Adrenal gland (tissue), 12 donors: ENCODE measurements around the gene CACNA1C. TPM values are rescaled to one million over a fixed set of nuclear protein-coding genes. Genes with fewer than 3 reads are reported as not detected.

Experiments
- DNase-seq, 7 donors: peaks; one replicate each; pipeline ENCODE4 v3.0.0-alpha.2; 2019 to 2020
- H3K27ac ChIP-seq, 5 donors: fragments of 200-600 bp; sonication (generic) in 4 of 5; 1 replicate in 3 of 5; 2 replicates in 2 of 5; pipeline versions ENCODE4 v1.5.1 to v1.8.0; 2016 to 2020; ENCODE audit warnings: mild to moderate bottlenecking in 1 of 5
- H3K27me3 ChIP-seq: fragments of 200-600 bp; 2 replicates; pipeline ENCODE4 v1.8.0; 2021
- H3K36me3 ChIP-seq, 2 donors: fragments of 200-600 bp; replicated peaks in 1 of 2; 1 replicate in 1 of 2; 2 replicates in 1 of 2; pipeline versions ENCODE4 v1.5.1 to v1.8.0; 2018 to 2022
- H3K4me1 ChIP-seq, 2 donors: fragments of 200-600 bp; replicated peaks in 1 of 2; 1 replicate in 1 of 2; 2 replicates in 1 of 2; pipeline versions ENCODE4 v1.5.1 to v1.8.0; 2018 to 2021
- H3K4me3 ChIP-seq, 4 donors: fragments of 200-600 bp; sonication (generic) in 3 of 4; one replicate each; pipeline ENCODE4 v1.5.1; 2016 to 2018
- H3K9me3 ChIP-seq, 3 donors: fragments of 200-600 bp; sonication (generic) in 1 of 3; replicated peaks in 1 of 3; 1 replicate in 2 of 3; 2 replicates in 1 of 3; pipeline versions ENCODE4 v1.5.1 to v1.8.0; 2016 to 2021
- POLR2A ChIP-seq, 2 donors: fragments of 450-650 bp; IDR thresholded peaks; one replicate each; pipeline ENCODE4 v1.6.1; 2017; ENCODE audit warnings: antibody characterized with exemption in 2 of 2, mild to moderate bottlenecking in 2 of 2, moderate library complexity in 1 of 2
- WGBS, 4 donors: extraction: QIAGEN DNeasy Blood & Tissue Kit in 2 of 4; methylation state at CpG; one replicate each; pipeline versions ENCODE4 v1.1.5 to v1.1.7; 2013 to 2017; 5-methylcytosine and 5-hydroxymethylcytosine counted together
- intact Hi-C, 2 donors: fragments of 100-400 bp; cut with DNase I; formaldehyde crosslinking; loops; one replicate each; pipeline versions ENCODE4 v1.14.1 to v1.15.0; 2022 to 2023
- polyA plus RNA-seq, 3 donors: library from polyadenylated mRNA; stranded (reverse); fragments of 200-250 nt in 2 of 3; fragments of 350-450 nt in 1 of 3; fragmentation: Illumina TruSeq in 1 of 3; extraction: RNeasy Lipid Tissue Mini Kit (QIAGEN cat#74804) in 1 of 3; gene quantifications; one replicate each; pipeline ENCODE4 v1.2.3, GENCODE V29; 2013 to 2014
- total RNA-seq, 9 donors: library from RNA; depleted of rRNA in 4 of 9; stranded (reverse); fragments of >200 nt in 4 of 9; fragments of 120-200 nt in 1 of 9; fragmentation: NEBNext Ultra II Directional in 1 of 9; extraction: Animal tissue kit (Norgen Biotek cat#: 25700) in 1 of 9; gene quantifications; one replicate each; pipeline versions ENCODE4 v1.1.0 to v1.2.4, GENCODE V29; 2013 to 2023
- TF ChIP-seq, protein P1 (sequence below), 6 experiments: fragments of 450-650 bp in 4 of 6; fragments of 200-600 bp in 2 of 6; sonication (generic) in 1 of 6; IDR thresholded peaks; 1 replicate in 5 of 6; 2 replicates in 1 of 6; pipeline versions ENCODE4 v1.5.1 to v1.8.0; 2016 to 2021; ENCODE audit warnings: antibody characterized with exemption in 6 of 6, mild to moderate bottlenecking in 2 of 6, moderate library complexity in 1 of 6
- donor health status: healthy with polysubstance abuse.
- donor health status: Bipolar disorder and iron deficiency.
- donor health status: DM: yes; HTN: yes; CAD: no.
- donor health status: DM: no; HTN: no; CAD: no.
- donor health status: DM: no; HTN: no; CAD: no.
- donor health status: DM: yes; HTN: yes; CAD: no.

Gene CACNA1C
- total and polyA plus RNA-seq, 12 donors = 1.4 to 5.8 (median 3.5) TPM

DNA sequence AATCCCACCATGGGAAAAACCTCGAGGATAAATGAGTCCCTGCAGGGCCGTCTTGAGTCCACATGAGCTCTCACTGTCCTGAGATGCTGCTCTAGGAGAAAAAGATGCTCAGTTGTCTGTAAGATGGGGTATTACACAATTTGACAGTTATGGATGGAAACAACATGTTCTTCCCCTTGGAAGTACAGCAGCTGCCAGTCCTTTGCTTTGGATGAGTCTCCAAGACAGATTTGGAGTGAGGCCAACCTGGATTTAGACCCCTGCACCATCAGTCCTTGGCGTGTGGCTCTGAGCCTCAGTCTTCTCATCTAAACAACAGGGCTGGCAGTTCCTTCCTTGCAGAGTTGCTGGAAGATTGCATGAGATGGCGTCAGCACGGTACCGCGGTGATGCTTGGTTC lies 432.9 kb downstream of the CACNA1C start:
- no peak for TF ChIP-seq POLR2A (IDR thresholded peaks at IDR 0.05)
- Histone ChIP-seq H3K4me3 (no peak overlapping the region), H3K27ac (no peak overlapping the region), H3K36me3 (no peaks in the 10 kb centered on the region), H3K27me3 (no peaks in the 10 kb centered on the region), H3K4me1 (no peaks in the 10 kb centered on the region), H3K9me3 (no peaks in the 10 kb centered on the region)
- intact Hi-C loops = no loop called here
- no peak for DNase-seq
- 38 to 84% (median 83%) methylated on average over 2 to 7 of the region's 7 CpGs for WGBS, 4 donors

DNA sequence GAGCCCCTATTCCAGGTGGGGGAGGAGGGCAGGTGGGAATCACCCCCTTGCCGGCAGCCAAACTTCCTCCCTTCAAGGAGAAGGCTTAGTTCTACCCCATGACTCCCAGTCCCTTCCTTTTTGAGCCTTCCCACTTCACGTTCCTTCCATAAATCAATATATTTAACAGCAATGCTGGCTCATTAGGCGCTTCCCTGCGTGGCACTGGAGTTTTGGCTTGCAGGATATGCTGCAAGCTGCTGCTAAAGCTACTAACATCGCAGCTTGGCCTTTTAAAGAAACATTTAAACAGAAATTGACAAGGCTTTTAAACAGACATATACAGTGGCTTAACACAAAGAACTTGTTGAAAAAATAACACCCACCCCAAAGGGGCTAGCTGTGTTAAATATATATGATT lies 434.0 kb downstream of the CACNA1C start:
- Histone ChIP-seq H3K9me3 (no peaks in the 10 kb centered on the region), H3K36me3 (no peaks in the 10 kb centered on the region), H3K27me3 (no peaks in the 10 kb centered on the region), H3K27ac (no peak overlapping the region), H3K4me3 (no peak overlapping the region), H3K4me1 (no peaks in the 10 kb centered on the region)
- 77 to 84% (median 80%) methylated on average over 5 of the region's 5 CpGs for WGBS, 4 donors
- intact Hi-C loops = no loop called here
- no peak for DNase-seq
- TF ChIP-seq, protein P1, sequence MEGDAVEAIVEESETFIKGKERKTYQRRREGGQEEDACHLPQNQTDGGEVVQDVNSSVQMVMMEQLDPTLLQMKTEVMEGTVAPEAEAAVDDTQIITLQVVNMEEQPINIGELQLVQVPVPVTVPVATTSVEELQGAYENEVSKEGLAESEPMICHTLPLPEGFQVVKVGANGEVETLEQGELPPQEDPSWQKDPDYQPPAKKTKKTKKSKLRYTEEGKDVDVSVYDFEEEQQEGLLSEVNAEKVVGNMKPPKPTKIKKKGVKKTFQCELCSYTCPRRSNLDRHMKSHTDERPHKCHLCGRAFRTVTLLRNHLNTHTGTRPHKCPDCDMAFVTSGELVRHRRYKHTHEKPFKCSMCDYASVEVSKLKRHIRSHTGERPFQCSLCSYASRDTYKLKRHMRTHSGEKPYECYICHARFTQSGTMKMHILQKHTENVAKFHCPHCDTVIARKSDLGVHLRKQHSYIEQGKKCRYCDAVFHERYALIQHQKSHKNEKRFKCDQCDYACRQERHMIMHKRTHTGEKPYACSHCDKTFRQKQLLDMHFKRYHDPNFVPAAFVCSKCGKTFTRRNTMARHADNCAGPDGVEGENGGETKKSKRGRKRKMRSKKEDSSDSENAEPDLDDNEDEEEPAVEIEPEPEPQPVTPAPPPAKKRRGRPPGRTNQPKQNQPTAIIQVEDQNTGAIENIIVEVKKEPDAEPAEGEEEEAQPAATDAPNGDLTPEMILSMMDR (IDR thresholded peaks at IDR 0.05) = no peak
- TF ChIP-seq POLR2A (IDR thresholded peaks at IDR 0.05) = no peak

DNA sequence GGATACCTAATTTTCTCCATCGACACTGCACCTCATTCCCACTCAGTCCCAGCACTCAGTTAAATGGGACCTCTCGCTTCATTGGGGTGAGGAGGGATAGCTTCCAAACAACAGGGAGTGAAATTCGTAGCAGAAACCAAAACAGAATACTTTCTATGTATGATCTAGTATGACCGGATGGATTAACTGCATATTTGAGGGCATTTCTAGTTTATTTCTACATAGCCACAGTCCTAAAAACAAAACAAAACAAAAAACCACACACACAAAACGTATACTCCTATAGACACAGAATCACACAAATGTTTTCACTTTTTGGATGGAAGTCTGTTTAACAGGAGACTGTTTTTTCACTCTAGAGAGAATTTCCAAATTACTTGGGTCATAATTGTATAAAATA lies 434.5 kb downstream of the CACNA1C start:
- no peaks in the 10 kb centered on the region for H3K36me3 ChIP-seq
- no peak overlapping the region for H3K27ac ChIP-seq
- no peak overlapping the region for H3K4me3 ChIP-seq
- WGBS, 4 donors = 81 to 94% (median 84%) methylated on average over 5 of the region's 5 CpGs
- no peaks in the 10 kb centered on the region for H3K4me1 ChIP-seq
- DNase-seq = no peak
- TF ChIP-seq, protein P1 (IDR thresholded peaks at IDR 0.05) = no peak
- no peak for TF ChIP-seq POLR2A (IDR thresholded peaks at IDR 0.05)
- no peaks in the 10 kb centered on the region for H3K9me3 ChIP-seq
- no peaks in the 10 kb centered on the region for H3K27me3 ChIP-seq
- intact Hi-C loops = no loop called here

DNA sequence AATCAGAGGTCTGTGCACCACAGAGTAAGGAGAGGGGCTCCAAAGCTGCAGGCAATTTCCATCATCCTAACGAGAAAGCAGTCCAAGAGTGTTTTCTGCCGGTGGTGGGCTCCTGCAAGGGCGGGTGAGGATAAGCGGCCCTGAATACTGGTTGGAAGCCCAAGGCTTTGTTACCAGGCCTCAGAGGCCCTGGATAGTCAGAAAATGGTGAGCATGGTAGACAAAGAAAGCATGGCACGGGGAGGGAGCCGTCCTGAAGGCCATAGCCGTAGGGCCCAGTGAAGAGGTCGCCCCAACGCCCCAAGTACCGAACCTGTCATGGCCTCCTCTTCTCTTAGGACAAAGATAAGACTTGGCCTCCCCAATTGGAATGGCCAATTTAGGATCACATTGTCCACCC lies 435.3 kb downstream of the CACNA1C start:
- Histone ChIP-seq H3K27me3 (no peaks in the 10 kb centered on the region), H3K9me3 (no peaks in the 10 kb centered on the region), H3K27ac (no peak overlapping the region), H3K4me1 (no peaks in the 10 kb centered on the region), H3K36me3 (no peaks in the 10 kb centered on the region), H3K4me3 (no peak overlapping the region)
- TF ChIP-seq, protein P1 (IDR thresholded peaks at IDR 0.05) = no peak
- TF ChIP-seq POLR2A (IDR thresholded peaks at IDR 0.05) = no peak
- no peak for DNase-seq
- intact Hi-C loops = no loop called here
- 86 to 94% (median 88%) methylated on average over 10 of the region's 10 CpGs for WGBS, 4 donors

DNA sequence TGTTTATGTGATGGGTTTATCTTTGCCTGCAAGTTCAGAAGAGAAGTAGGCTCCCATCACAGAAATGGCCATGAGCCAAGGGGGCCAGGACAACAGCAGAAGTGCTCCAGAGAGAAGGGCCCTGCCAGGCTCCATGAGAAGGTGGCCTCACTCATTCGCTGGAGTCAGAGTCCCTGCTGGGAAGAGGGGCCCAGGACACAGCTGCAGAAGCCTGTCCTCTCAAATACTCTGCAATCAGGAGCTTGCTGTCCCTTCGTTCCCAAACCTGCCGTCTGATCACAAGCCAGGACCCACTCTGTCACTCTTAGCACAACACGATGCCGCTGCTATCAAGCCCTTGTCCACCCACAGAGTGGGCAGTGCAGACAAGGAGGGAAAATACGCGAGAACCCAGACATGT lies 435.8 kb downstream of the CACNA1C start:
- Histone ChIP-seq H3K36me3 (no peaks in the 10 kb centered on the region), H3K4me3 (no peak overlapping the region), H3K9me3 (no peaks in the 10 kb centered on the region), H3K27me3 (no peaks in the 10 kb centered on the region), H3K4me1 (no peaks in the 10 kb centered on the region), H3K27ac (no peak overlapping the region)
- 85 to 96% (median 93%) methylated on average over 7 of the region's 7 CpGs for WGBS, 4 donors
- TF ChIP-seq, protein P1 (IDR thresholded peaks at IDR 0.05) = no peak
- no peak for TF ChIP-seq POLR2A (IDR thresholded peaks at IDR 0.05)
- intact Hi-C loops = no loop called here
- DNase-seq = no peak
